K562 (cell line): Measurements from ENCODE around the gene ZNRF3. TPM values are rescaled to one million over a fixed set of nuclear protein-coding genes. Genes with fewer than 3 reads are reported as not detected.

Experiments used
- ATAC-seq: fragments of 200-7000 bp; cut with Tn5 transposase; 3 replicates; pipeline ENCODE4 v1.9.1; 2020; ENCODE audit warnings: moderate library complexity
- BruUV-seq: library from RNA; stranded (reverse); fragments of 400-500 nt; replicated peaks from 2 replicates; lab custom pipeline; 2021; lab: Mats Ljungman, UMichigan
- CTCF ChIA-PET: fragments of 300-600 bp; formaldehyde crosslinking; extraction: SDS; loops from one replicate; lab custom pipeline; 2021; ENCODE audit warnings: low intra/inter-chr PET ratio; lab: Yijun Ruan, JAX
- POLR2A ChIA-PET: fragments of 300-600, 350-650 bp; sonication (Branson Sonifier 250); formaldehyde crosslinking; extraction: SDS; loops from one replicate; lab custom pipeline; 2021; ENCODE audit warnings: antibody characterized with exemption, inconsistent platforms; lab: Yijun Ruan, JAX
- DNase-seq, 4 experiments: peaks; one replicate each; pipeline versions ENCODE4 v3.0.0 to v3.0.0-alpha.2; 2011 to 2018; ENCODE audit warnings: low spot score in 3 of 4, mixed read lengths in 3 of 4; ENCODE audit errors: extremely low read depth in 1 of 4
- FAIRE-seq: peaks from 2 replicates; lab custom pipeline; 2011; peaks lifted over from hg19 to GRCh38; lab: Jason Lieb, UNC
- H2AFZ ChIP-seq: 2 replicates; pipeline ENCODE4 v1.6.0; 2011; ENCODE audit warnings: low read depth, low read length, control low read depth, inconsistent platforms
- H3K27ac ChIP-seq: fragments of 200-600 bp; 3 replicates; pipeline ENCODE4 v1.8.0; 2011; ENCODE audit warnings: low read depth, mild to moderate bottlenecking, control low read depth, inconsistent platforms, low read length, moderate library complexity, mixed read lengths; ENCODE audit errors: extremely low read depth
- H3K27me3 ChIP-seq, 2 experiments: fragments of 300-600 bp in 1 of 2; 2 replicates in 1 of 2; 3 replicates in 1 of 2; pipeline versions ENCODE4 v1.6.0 to v1.8.0; 2011; ENCODE audit warnings: inconsistent platforms in 2 of 2, low read length in 2 of 2, mild to moderate bottlenecking in 1 of 2, mixed read lengths in 1 of 2, moderate library complexity in 1 of 2; ENCODE audit not compliant: control insufficient read depth in 2 of 2, insufficient read depth in 2 of 2
- H3K36me3 ChIP-seq: fragments of 300-600 bp; 3 replicates; pipeline ENCODE4 v1.8.0; 2011; ENCODE audit warnings: mild to moderate bottlenecking, low read length, inconsistent platforms; ENCODE audit not compliant: control insufficient read depth, insufficient read depth
- H3K4me1 ChIP-seq, 2 experiments: fragments of 200-600 bp in 1 of 2; replicated peaks in 1 of 2; 2 replicates in 1 of 2; 3 replicates in 1 of 2; pipeline versions ENCODE4 v1.5.1 to v1.8.0; 2011; ENCODE audit warnings: inconsistent platforms in 2 of 2, low read length in 2 of 2, mild to moderate bottlenecking in 1 of 2, mixed read lengths in 1 of 2, moderate library complexity in 1 of 2; ENCODE audit not compliant: control insufficient read depth in 2 of 2, insufficient read depth in 2 of 2
- H3K4me2 ChIP-seq: 2 replicates; pipeline ENCODE4 v1.6.1; 2011; ENCODE audit warnings: low read length, control low read depth, inconsistent platforms, mixed read lengths; ENCODE audit not compliant: insufficient read depth
- H3K4me3 ChIP-seq: fragments of 200-600 bp; sonication (generic), shearing (Covaris generic); 2 replicates; pipeline ENCODE4 v1.5.1; 2016; ENCODE audit warnings: control low read depth, inconsistent platforms
- H3K79me2 ChIP-seq: fragments of 200-600 bp; 3 replicates; pipeline ENCODE4 v1.8.0; 2011; ENCODE audit warnings: low read length, inconsistent platforms; ENCODE audit not compliant: control insufficient read depth, insufficient read depth
- H3K9ac ChIP-seq, 2 experiments: 2 replicates each; pipeline versions ENCODE4 v1.6.0 to v1.6.1; 2011; ENCODE audit warnings: low read depth in 2 of 2, low read length in 2 of 2, control low read depth in 1 of 2, inconsistent platforms in 1 of 2, mild to moderate bottlenecking in 1 of 2, mixed read lengths in 1 of 2; ENCODE audit not compliant: insufficient read depth in 1 of 2
- H3K9me1 ChIP-seq: one replicate; pipeline ENCODE4 v1.6.0; 2011; ENCODE audit warnings: inconsistent platforms, mild to moderate bottlenecking, low read length, moderate library complexity; ENCODE audit not compliant: control insufficient read depth, insufficient read depth
- H3K9me3 ChIP-seq: replicated peaks from 2 replicates; pipeline ENCODE4 v1.5.1; 2011; ENCODE audit warnings: low read depth, low read length, inconsistent platforms; ENCODE audit not compliant: control insufficient read depth, insufficient read depth
- H4K20me1 ChIP-seq: replicated peaks from 2 replicates; pipeline ENCODE4 v1.6.1; 2011; ENCODE audit warnings: low read length, inconsistent platforms, mixed read lengths; ENCODE audit not compliant: control insufficient read depth, insufficient read depth
- AFF4 ChIP-seq: sonication (generic); formaldehyde crosslinking; IDR thresholded peaks from 2 replicates; pipeline ENCODE4 v1.8.0; 2023; ENCODE audit warnings: mild to moderate bottlenecking, missing genetic modification reagents
- ATF2 ChIP-seq: sonication (generic); formaldehyde crosslinking; IDR thresholded peaks from 2 replicates; pipeline ENCODE4 v1.8.1; 2022; ENCODE audit warnings: missing genetic modification reagents
- CC2D1A ChIP-seq: fragments of 450-650 bp; IDR thresholded peaks from 2 replicates; pipeline ENCODE4 v1.6.1; 2017; ENCODE audit warnings: mild to moderate bottlenecking
- CHCHD3 ChIP-seq: fragments of 250-450 bp; sonication (Bioruptor Pico); IDR thresholded peaks from 2 replicates; pipeline ENCODE4 v2.1.2; 2022; ENCODE audit warnings: mild to moderate bottlenecking
- CREB3 ChIP-seq: fragments of 450-650 bp; conservative IDR thresholded peaks from 2 replicates; pipeline ENCODE4 v1.6.1; 2016; ENCODE audit warnings: missing genetic modification characterization, low read depth, mild to moderate bottlenecking, missing compliant biosample characterization, moderate library complexity
- CREM ChIP-seq: IDR thresholded peaks from 2 replicates; pipeline ENCODE4 v1.6.1; 2014; ENCODE audit warnings: antibody characterized with exemption, low read depth
- E2F3 ChIP-seq: fragments of 250-450 bp; sonication (Bioruptor Pico); IDR thresholded peaks from 2 replicates; pipeline ENCODE4 v1.4.0; 2020; ENCODE audit warnings: mild to moderate bottlenecking
- EGR1 ChIP-seq: fragments of 450-650 bp; conservative IDR thresholded peaks from 2 replicates; pipeline ENCODE4 v1.6.1; 2017; ENCODE audit warnings: mild to moderate bottlenecking
- HCFC1 ChIP-seq: IDR thresholded peaks from 2 replicates; pipeline ENCODE4 v1.6.1; 2012; ENCODE audit warnings: low read depth, low read length, improper control_type of control experiment
- HMGXB4 ChIP-seq: sonication (generic); formaldehyde crosslinking; IDR thresholded peaks from 2 replicates; pipeline ENCODE4 v1.8.1; 2023; ENCODE audit warnings: mild to moderate bottlenecking, missing genetic modification reagents
- HNRNPH1 ChIP-seq: fragments of 200-400 bp; formaldehyde crosslinking; optimal IDR thresholded peaks from 2 replicates; pipeline ENCODE3; 2017; ENCODE audit warnings: low read depth, mild to moderate bottlenecking, low read length, moderate library complexity
- NRF1 ChIP-seq, 2 experiments: fragments of 450-650 bp; IDR thresholded peaks in 1 of 2; conservative IDR thresholded peaks in 1 of 2; 2 replicates each; pipeline ENCODE4 v1.6.1; 2014; ENCODE audit warnings: mild to moderate bottlenecking in 2 of 2
- SMARCE1 ChIP-seq: fragments of 450-650 bp; IDR thresholded peaks from 2 replicates; pipeline ENCODE4 v1.7.1; 2016; ENCODE audit warnings: mild to moderate bottlenecking
- SNRNP70 ChIP-seq: fragments of 200-400 bp; formaldehyde crosslinking; optimal IDR thresholded peaks from 2 replicates; pipeline ENCODE3; 2017; ENCODE audit warnings: low read depth, low read length
- WHSC1 ChIP-seq: IDR thresholded peaks from one replicate; pipeline ENCODE4 v1.6.1; 2012; ENCODE audit warnings: low read length, control low read depth, inconsistent platforms
- whole genome bisulfite sequencing: fragments of 100-300 bp; shearing (Covaris generic); methylation state at CpG from one replicate; pipeline ENCODE4 v1.1.6; 2016; ENCODE audit warnings: low coverage, mixed read lengths; ENCODE audit not compliant: insufficient coverage; ENCODE audit errors: missing lambda C conversion rate; 5-methylcytosine and 5-hydroxymethylcytosine counted together
- in situ Hi-C: fragments of 300-500 bp; cut with MboI; formaldehyde crosslinking; loops from 4 replicates; pipeline ENCODE4 v1.15.0; 2018; ENCODE audit warnings: inconsistent platforms, mixed read lengths
- intact Hi-C: fragments of 100-400 bp; cut with micrococcal nuclease; formaldehyde crosslinking; loops from 2 replicates; pipeline ENCODE4 v1.14.2; 2022
- polyA plus RNA-seq, 8 experiments: library from polyadenylated mRNA; depleted of rRNA in 4 of 8; stranded (reverse) in 5 of 8; unstranded in 3 of 8; fragments of >200 nt; fragmentation: Nextera tagmentation in 2 of 8; fragmentation: Illumina TruSeq in 1 of 8; extraction: Ambion mirVana in 2 of 8; extraction: Trizol in 1 of 8; gene quantifications; 2 replicates each; pipeline versions ENCODE4 v1.2.1 to v1.2.3, GENCODE V29; 2011 to 2014; ENCODE audit warnings: inconsistent platforms in 1 of 8, missing spikeins in 1 of 8
- total RNA-seq, 7 experiments: library from RNA; depleted of rRNA in 6 of 7; stranded (reverse); fragments of >200 nt in 6 of 7; fragmentation: Illumina TruSeq in 2 of 7; extraction: Trizol in 2 of 7; gene quantifications; 2 replicates each; pipeline versions ENCODE4 v1.2.1 to v1.2.3, GENCODE V29; 2011 to 2021; ENCODE audit warnings: low replicate concordance in 1 of 7

Gene ZNRF3
- total and polyA plus RNA-seq, 9 of the 15 experiments (the other 6 are each of a cell fraction or from before 2014, with no cell fraction given) = 0.41 to 5.9 (median 1.7) TPM

GRCh38 chr22:28885939-28886338 is 2.6 kb downstream of the ZNRF3 start:
- Histone ChIP-seq H3K9ac (no peak overlapping the region), H4K20me1 (peaks cover 3% of the 10 kb centered on the region; the same call in 1 of the 2 replicates), H3K9me1 (no peaks in the 10 kb centered on the region), H3K79me2 (peaks cover 52% of the 10 kb centered on the region), H3K27me3 (no peaks in the 10 kb centered on the region), H3K27ac (no peak overlapping the region), H3K4me2 (no peak overlapping the region), H2AFZ (no peak overlapping the region), H3K4me1 (peaks cover 16 to 21% of the 10 kb centered on the region in 2 experiments; a peak in 4 of 5 replicates), H3K9me3 (no peaks in the 10 kb centered on the region), H3K4me3 (no peak overlapping the region), H3K36me3 (no peaks in the 10 kb centered on the region)
- FAIRE-seq (peak; percentile 71), DNase-seq (peak in 1 of 4 experiments; percentile 12), ATAC-seq (no peak)
- 33% methylated on average over 3 of the region's 3 CpGs for whole genome bisulfite sequencing
- ChIA-PET CTCF (interaction anchor here (0.5 kb wide), 1 partner anchor 186 kb away, joined by 3 read pairs; no protein-coding TSS in a partner anchor), POLR2A (interaction anchor here (1.1 kb wide), 1 partner anchor 119 kb away, joined by 3 read pairs; no protein-coding TSS in a partner anchor)
- in situ Hi-C loops (no loop called here), intact Hi-C loops (loop anchor here (10.0 kb wide), 1 partner anchor 379 kb away; the partner anchor contains the start of genes EWSR1 and RHBDD3)
- BruUV-seq = no TSS peak
- no peak for TF ChIP-seq HCFC1
- no peak for TF ChIP-seq SMARCE1
- no peak for TF ChIP-seq NRF1 (conservative IDR thresholded peaks at IDR 0.05 in 1 of 2, IDR thresholded peaks at IDR 0.05 in 1 of 2)
- no peak for TF ChIP-seq SNRNP70
- no peak for TF ChIP-seq EGR1
- TF ChIP-seq AFF4 (CRISPR knock-in tag) = no peak
- TF ChIP-seq HMGXB4 (CRISPR knock-in tag) = no peak
- TF ChIP-seq HNRNPH1 = no peak
- no peak for TF ChIP-seq ATF2 (CRISPR knock-in tag)
- no peak for TF ChIP-seq CHCHD3
- no peak for TF ChIP-seq WHSC1
- TF ChIP-seq CREB3 (tag) = no peak
- TF ChIP-seq CC2D1A = no peak
- TF ChIP-seq E2F3 (CRISPR knock-in tag) = no peak
- no peak for TF ChIP-seq CREM
